ENCODE data around the gene FXYD2.
"Not testable (repeated sequence)": the region's sequence is repeated elsewhere in the genome, so short reads cannot be mapped to it uniquely, and the experiment has no call there.

The FXYD2 gene

GRCh38 chr11:117824571-117825537, at the start of gene FXYD2:
FXYD2 (minus strand) TSS chr11:117824744; CDS start chr11:117824678, 66 bp downstream.
- no peak for DNase-seq

- no peak for DNase-seq
These were observed 49.2 kb upstream of the FXYD2 start for GRCh38 chr11:117873828-117874125.

- no peak for DNase-seq
These were observed 48.7 kb upstream of the FXYD2 start for GRCh38 chr11:117872975-117873827.

GRCh38 chr11:117872420-117872961, 47.9 kb upstream of the FXYD2 start:
- no peak for DNase-seq

- DNase-seq, result no peak
These were observed 47.2 kb upstream of the FXYD2 start for GRCh38 chr11:117871784-117872183.

GRCh38 chr11:117871160-117871559, 46.6 kb upstream of the FXYD2 start:
- no peak for DNase-seq

- no peak for DNase-seq
These were observed 45.8 kb upstream of the FXYD2 start for GRCh38 chr11:117870103-117870952.

- DNase-seq, result no peak
These were observed 45.1 kb upstream of the FXYD2 start for GRCh38 chr11:117869604-117870003.

GRCh38 chr11:117868815-117869561, 44.4 kb upstream of the FXYD2 start:
- no peak for DNase-seq

- no peak for DNase-seq
These were observed 43.5 kb upstream of the FXYD2 start for GRCh38 chr11:117868088-117868487.

- no peak for DNase-seq
These were observed 42.0 kb upstream of the FXYD2 start for GRCh38 chr11:117866526-117866925.

- DNase-seq, result not testable (repeated sequence)
These were observed 41.0 kb upstream of the FXYD2 start for GRCh38 chr11:117865546-117865945.

- DNase-seq, result no peak
These were observed 38.8 kb upstream of the FXYD2 start for GRCh38 chr11:117863383-117863782.

- no peak for DNase-seq
These were observed 38.2 kb upstream of the FXYD2 start for GRCh38 chr11:117862753-117863152.

- DNase-seq, result no peak
These were observed 37.6 kb upstream of the FXYD2 start for GRCh38 chr11:117862019-117862725.

- DNase-seq, result no peak
These were observed 36.8 kb upstream of the FXYD2 start for GRCh38 chr11:117861151-117862018.

- no peak for DNase-seq
These were observed 35.6 kb upstream of the FXYD2 start for GRCh38 chr11:117860139-117860538.

- DNase-seq, result no peak
These were observed 35.1 kb upstream of the FXYD2 start for GRCh38 chr11:117859488-117860112.

GRCh38 chr11:117859061-117859460, 34.5 kb upstream of the FXYD2 start:
- no peak for DNase-seq
